DOHH2 (cell line): ENCODE results near the gene OSBPL1A.

Source experiments
- CTCF ChIP-seq: fragments of 200-600 bp; sonication (generic); IDR thresholded peaks from one replicate; pipeline ENCODE4 v1.5.1; 2014; ENCODE audit warnings: antibody characterized with exemption, mild to moderate bottlenecking, low read depth, low read length; ENCODE audit not compliant: poor library complexity, severe bottlenecking
- EZH2phosphoT487 ChIP-seq: fragments of 200-600 bp; sonication (generic); IDR thresholded peaks from 2 replicates; pipeline ENCODE4 v1.6.1; 2017; ENCODE audit warnings: borderline replicate concordance, mild to moderate bottlenecking, antibody characterized with exemption, low read length, moderate library complexity, mixed read lengths

DNA sequence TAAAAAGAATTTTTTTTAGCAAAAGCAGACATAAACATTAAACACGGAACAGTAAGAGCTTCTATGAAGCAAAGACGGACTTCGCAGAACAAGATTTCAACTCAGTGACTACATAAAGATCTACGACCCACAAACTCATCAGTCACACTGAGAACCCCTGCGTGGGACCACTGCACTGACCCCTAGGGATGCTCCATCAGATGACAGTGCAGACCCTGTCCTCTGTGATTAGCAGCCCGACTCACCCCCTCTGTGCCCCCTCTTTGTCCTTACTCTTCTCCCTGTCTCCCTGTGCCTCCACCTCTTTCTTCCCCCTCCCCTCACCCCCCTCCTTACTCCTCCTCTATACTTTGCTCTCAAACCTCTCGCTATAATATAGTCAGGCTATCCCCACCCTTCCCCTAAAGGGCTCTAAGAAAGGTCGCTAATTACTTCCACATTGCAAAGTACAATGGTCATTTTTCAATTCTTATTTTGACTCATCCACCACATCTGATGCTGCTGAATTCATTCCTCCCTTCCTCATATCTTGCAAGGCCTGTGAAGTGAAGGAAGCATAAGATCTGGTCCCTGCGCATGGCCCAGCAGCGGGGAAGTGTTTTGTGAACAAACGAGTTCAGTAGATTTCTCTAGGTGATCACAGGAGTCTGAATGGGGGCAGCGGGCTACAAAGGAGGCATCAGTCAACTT, 169.5 kb downstream of the OSBPL1A start:
- TF ChIP-seq EZH2phosphoT487 (no peak), CTCF (no peak)
